Transverse colon (tissue), 4 donors: ENCODE data around the gene KCNAB3. TPM values are rescaled to one million over a fixed set of nuclear protein-coding genes. Genes with fewer than 3 reads are reported as not detected.
A peak's percentile ranks its signal among the peaks of the same experiment; 100 is the strongest.

Experiments used
- DNase-seq: peaks from one replicate; pipeline ENCODE4 v3.0.0-alpha.2; 2019
- H3K27ac ChIP-seq, 4 donors: fragments of 200-600 bp; sonication (generic); 2 replicates each; pipeline ENCODE4 v1.5.1; 2016 to 2018; ENCODE audit warnings: inconsistent platforms in 4 of 4
- H3K27me3 ChIP-seq: fragments of 200-600 bp; sonication (generic); 2 replicates; pipeline ENCODE4 v1.5.1; 2017; ENCODE audit warnings: inconsistent platforms
- H3K36me3 ChIP-seq, 4 donors: fragments of 200-600 bp; sonication (generic); 2 replicates each; pipeline ENCODE4 v1.5.1; 2017 to 2019; ENCODE audit warnings: inconsistent platforms in 4 of 4
- H3K4me1 ChIP-seq, 4 donors: fragments of 200-600 bp; sonication (generic); 2 replicates each; pipeline ENCODE4 v1.5.1; 2017 to 2020; ENCODE audit warnings: inconsistent platforms in 4 of 4
- H3K4me3 ChIP-seq, 4 donors: fragments of 200-600 bp; sonication (generic); 1 replicate in 1 of 4; 2 replicates in 3 of 4; pipeline versions ENCODE4 v1.5.1 to v1.6.1; 2017 to 2019; ENCODE audit warnings: inconsistent platforms in 4 of 4
- H3K9me3 ChIP-seq, 2 donors: fragments of 200-600 bp; sonication (generic); 2 replicates each; pipeline ENCODE4 v1.5.1; 2017 to 2019; ENCODE audit warnings: inconsistent platforms in 2 of 2
- EP300 ChIP-seq: sonication (generic); formaldehyde crosslinking; IDR thresholded peaks from one replicate; pipeline ENCODE4 v1.6.1; 2017; ENCODE audit warnings: antibody characterized with exemption, low read depth
- POLR2A ChIP-seq: fragments of 450-650 bp; IDR thresholded peaks from one replicate; pipeline ENCODE4 v1.6.1; 2016; ENCODE audit warnings: antibody characterized with exemption, mild to moderate bottlenecking, moderate library complexity
- POLR2AphosphoS5 ChIP-seq, 3 donors: sonication (generic); formaldehyde crosslinking; IDR thresholded peaks; one replicate each; pipeline ENCODE4 v1.6.1; 2016; ENCODE audit warnings: antibody characterized with exemption in 3 of 3
- WGBS, 2 donors: methylation state at CpG; one replicate each; pipeline ENCODE4 v1.1.5; 2018; ENCODE audit warnings: low coverage in 1 of 2; 5-methylcytosine and 5-hydroxymethylcytosine counted together
- in situ Hi-C, 4 donors: fragments of 200-750 bp; cut with MboI; loops; one replicate each; pipeline versions ENCODE4 v1.15.0 to v1.15.1; 2017; ENCODE audit warnings: low sequenced_read_pairs in 3 of 4, low pct_ligation_motif_present in 1 of 4, low pct_unique_long_range_greater_than_20kb in 1 of 4
- intact Hi-C: fragments of 100-400 bp; cut with DNase I; formaldehyde crosslinking; loops from one replicate; pipeline ENCODE4 v1.15.1; 2023; ENCODE audit warnings: low total_unique reads
- total RNA-seq, 4 donors: library from RNA; depleted of rRNA; stranded (reverse); fragments of >200 nt; gene quantifications; one replicate each; pipeline ENCODE4 v1.1.0, GENCODE V29; 2016
- TF ChIP-seq, protein P1 (sequence below), 5 experiments: fragments of 200-600 bp in 3 of 5; fragments of 450-650 bp in 2 of 5; sonication (generic) in 3 of 5; IDR thresholded peaks; 1 replicate in 2 of 5; 2 replicates in 3 of 5; pipeline ENCODE4 v1.5.1; 2016 to 2017; ENCODE audit warnings: antibody characterized with exemption in 5 of 5, inconsistent platforms in 3 of 5, mild to moderate bottlenecking in 2 of 5, moderate library complexity in 1 of 5

KCNAB3 gene
- total RNA-seq, 4 donors from 2014 or later: 0.40 to 1.6 (median 0.82) TPM; not detected in 1

DNA sequence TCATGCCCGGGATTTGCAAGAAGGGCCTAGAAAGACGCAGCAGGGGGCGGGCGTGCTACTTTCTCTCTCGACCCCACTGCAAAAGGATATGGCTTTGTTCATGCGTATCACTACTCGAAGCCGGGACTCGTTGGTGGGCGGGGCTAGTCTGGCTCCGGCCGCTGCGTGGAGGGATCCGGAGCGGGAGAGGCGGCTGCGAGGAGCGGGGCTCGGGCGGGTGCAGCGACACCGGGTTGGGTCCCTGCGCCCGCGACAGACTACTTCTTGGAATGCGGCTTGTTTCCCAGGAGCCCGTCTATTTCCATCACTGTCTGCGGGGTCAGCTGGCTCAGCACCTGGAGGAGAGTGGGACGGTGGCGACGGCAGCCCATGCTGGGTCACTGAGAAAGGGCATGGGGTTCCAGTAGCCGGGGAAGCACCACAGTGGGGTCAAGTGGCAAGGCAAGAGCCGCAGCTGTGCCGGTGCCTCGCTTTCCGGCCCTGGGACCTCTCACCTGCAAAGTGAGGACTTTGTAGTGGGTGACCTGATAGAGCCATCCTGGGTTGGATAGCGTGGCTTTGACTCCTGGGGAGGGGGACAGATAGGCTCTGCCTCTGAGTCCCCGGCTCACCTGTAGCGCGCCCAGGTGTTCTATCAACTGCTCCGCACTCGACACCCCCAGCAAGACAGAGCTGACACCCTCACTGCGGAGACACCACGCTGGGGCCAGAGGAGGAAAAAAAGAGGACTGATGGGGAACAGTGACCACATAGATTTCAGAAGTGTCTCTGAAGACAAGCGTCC is 6.6 kb downstream of the KCNAB3 start:
- H3K4me1 ChIP-seq: peaks cover 2 to 12% (median 8%) of the 10 kb centered on the region in 4 donors
- H3K4me3 ChIP-seq: peak overlapping the region in 3 of 4 donors; percentile 28 to 42 (median 37)

DNA sequence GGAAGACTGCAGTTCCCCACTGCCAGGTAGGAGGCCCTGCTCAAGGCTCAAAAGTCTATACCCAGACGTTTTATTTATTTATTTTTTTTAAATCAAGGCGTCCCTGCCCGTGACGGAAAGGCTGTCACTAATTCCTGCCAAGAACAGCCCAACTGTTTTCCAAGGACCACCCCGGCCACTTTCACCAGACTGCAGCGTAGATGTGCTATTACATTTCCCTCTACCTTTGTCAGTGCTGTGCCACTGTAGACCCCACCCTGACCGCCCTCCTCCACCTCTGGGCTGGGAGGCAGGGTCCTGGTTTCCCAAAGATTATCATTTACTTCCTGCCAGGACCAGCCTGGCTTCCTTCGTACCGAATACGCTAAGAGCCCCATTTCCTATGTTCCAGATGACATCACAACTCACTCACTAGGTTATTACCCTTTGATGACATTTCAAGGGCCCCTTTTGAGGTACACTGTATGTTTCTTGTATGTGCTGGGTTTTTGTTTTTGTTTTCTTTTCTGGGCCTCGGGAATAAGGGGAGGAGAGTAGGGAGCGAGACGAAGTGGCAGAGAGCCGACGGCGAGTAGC is 7.3 kb downstream of the KCNAB3 start:
- no peaks in the 10 kb centered on the region for H3K27me3 ChIP-seq
- DNase-seq: no peak
- H3K4me3 ChIP-seq: peak overlapping the region in 3 of 4 donors; percentile 28 to 42 (median 37)
- WGBS, 2 donors: 0 to 39% methylated on average over 3 to 16 of the region's 16 CpGs
- no peaks in the 10 kb centered on the region for H3K36me3 ChIP-seq
- in situ Hi-C loops (loop anchor here in 1 of 4 donors (10.0 kb wide), 1 partner anchor 62 kb away; no protein-coding TSS in a partner anchor), intact Hi-C loops (loop anchor here (10.0 kb wide), 1 partner anchor 58 kb away; no protein-coding TSS in a partner anchor)
- no peak for TF ChIP-seq POLR2A
- TF ChIP-seq EP300: no peak
- no peak for TF ChIP-seq POLR2AphosphoS5 (IDR thresholded peaks at IDR 0.05)
- TF ChIP-seq, protein P1, sequence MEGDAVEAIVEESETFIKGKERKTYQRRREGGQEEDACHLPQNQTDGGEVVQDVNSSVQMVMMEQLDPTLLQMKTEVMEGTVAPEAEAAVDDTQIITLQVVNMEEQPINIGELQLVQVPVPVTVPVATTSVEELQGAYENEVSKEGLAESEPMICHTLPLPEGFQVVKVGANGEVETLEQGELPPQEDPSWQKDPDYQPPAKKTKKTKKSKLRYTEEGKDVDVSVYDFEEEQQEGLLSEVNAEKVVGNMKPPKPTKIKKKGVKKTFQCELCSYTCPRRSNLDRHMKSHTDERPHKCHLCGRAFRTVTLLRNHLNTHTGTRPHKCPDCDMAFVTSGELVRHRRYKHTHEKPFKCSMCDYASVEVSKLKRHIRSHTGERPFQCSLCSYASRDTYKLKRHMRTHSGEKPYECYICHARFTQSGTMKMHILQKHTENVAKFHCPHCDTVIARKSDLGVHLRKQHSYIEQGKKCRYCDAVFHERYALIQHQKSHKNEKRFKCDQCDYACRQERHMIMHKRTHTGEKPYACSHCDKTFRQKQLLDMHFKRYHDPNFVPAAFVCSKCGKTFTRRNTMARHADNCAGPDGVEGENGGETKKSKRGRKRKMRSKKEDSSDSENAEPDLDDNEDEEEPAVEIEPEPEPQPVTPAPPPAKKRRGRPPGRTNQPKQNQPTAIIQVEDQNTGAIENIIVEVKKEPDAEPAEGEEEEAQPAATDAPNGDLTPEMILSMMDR (IDR thresholded peaks at IDR 0.05): peak in 1 of 5 experiments; percentile 16
- peak overlapping the region; percentile 53 to 75 (median 57) for H3K27ac ChIP-seq
- H3K4me1 ChIP-seq: peaks cover 2 to 12% (median 8%) of the 10 kb centered on the region in 4 donors
- no peaks in the 10 kb centered on the region for H3K9me3 ChIP-seq

More for the DNA sequence above, 6.6 kb downstream of the KCNAB3 start:
- TF ChIP-seq EP300: no peak
- TF ChIP-seq POLR2A: peak; percentile 71
- TF ChIP-seq, protein P1 (IDR thresholded peaks at IDR 0.05): no peak
- peak; percentile 63 to 76 (median 76) for TF ChIP-seq POLR2AphosphoS5 (IDR thresholded peaks at IDR 0.05)
- Histone ChIP-seq H3K9me3 (no peaks in the 10 kb centered on the region), H3K36me3 (no peaks in the 10 kb centered on the region), H3K27ac (peak overlapping the region; percentile 53 to 75 (median 57)), H3K27me3 (no peaks in the 10 kb centered on the region)
- DNase-seq: peak; percentile 88
- in situ Hi-C loops (loop anchor here in 1 of 4 donors (10.0 kb wide), 1 partner anchor 62 kb away; no protein-coding TSS in a partner anchor), intact Hi-C loops (loop anchor here (10.0 kb wide), 1 partner anchor 58 kb away; no protein-coding TSS in a partner anchor)
- WGBS, 2 donors: 20% methylated on average over 44 of the region's 45 CpGs; no CpG with 5 or more reads in 1 of the 2 donors

DNA sequence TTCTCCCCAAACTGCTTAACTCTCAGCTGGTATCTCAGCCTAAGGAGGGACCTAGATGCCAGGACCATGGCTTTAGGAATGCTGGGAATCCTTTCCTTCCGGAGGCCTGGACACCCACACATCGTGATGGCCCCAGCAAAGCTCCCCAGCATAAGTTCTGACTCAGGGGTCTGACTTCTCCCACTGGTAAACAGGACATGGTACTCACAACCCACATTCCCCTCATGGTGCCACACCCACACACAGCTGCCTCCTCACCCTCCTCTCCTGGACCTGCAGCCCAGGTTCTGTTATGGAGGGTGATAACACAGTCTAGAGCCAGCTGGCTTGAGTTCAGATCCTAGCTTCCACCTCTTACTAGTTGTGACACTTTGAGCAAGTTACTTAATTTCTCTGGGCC is 12.8 kb downstream of the KCNAB3 start:
- peak overlapping the region; percentile 86 to 97 (median 92) for H3K27ac ChIP-seq
- no peaks in the 10 kb centered on the region for H3K9me3 ChIP-seq
- in situ Hi-C loops (no loop called here), intact Hi-C loops (no loop called here)
- TF ChIP-seq EP300: no peak
- no peak for TF ChIP-seq POLR2AphosphoS5 (IDR thresholded peaks at IDR 0.05)
- TF ChIP-seq, protein P1 (IDR thresholded peaks at IDR 0.05): no peak
- no peak for TF ChIP-seq POLR2A
- H3K36me3 ChIP-seq: no peaks in the 10 kb centered on the region
- no peaks in the 10 kb centered on the region for H3K27me3 ChIP-seq
- no peak for DNase-seq
- 90 to 94% methylated on average over 2 of the region's 2 CpGs for WGBS, 2 donors
- peaks cover 6 to 27% (median 20%) of the 10 kb centered on the region in 4 donors for H3K4me1 ChIP-seq
- peak overlapping the region in 1 of 4 donors; percentile 51 for H3K4me3 ChIP-seq

DNA sequence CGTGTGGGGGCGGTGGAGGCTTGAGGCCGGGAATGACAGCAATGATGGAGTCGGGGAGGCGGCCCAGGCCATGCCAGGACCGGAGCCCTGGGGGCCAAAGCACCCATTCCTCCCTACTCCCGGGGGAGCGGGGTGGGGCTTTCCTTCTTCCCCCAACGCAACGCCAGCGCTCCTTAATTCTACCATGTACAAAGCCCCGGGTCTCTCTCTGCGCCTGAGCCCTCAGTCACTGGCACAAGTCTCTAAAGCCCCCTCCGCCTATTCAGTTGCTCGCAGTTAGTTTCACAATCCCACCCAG is 13.3 kb downstream of the KCNAB3 start:
- no peaks in the 10 kb centered on the region for H3K36me3 ChIP-seq
- 50% methylated on average over 14 of the region's 15 CpGs; no CpG with 5 or more reads in 1 of the 2 donors for WGBS, 2 donors
- no peaks in the 10 kb centered on the region for H3K9me3 ChIP-seq
- peak overlapping the region; percentile 86 to 97 (median 92) for H3K27ac ChIP-seq
- H3K4me3 ChIP-seq: peak overlapping the region; percentile 35 to 61 (median 48)
- intact Hi-C loops: no loop called here
- in situ Hi-C loops: no loop called here
- TF ChIP-seq EP300 (no peak), POLR2AphosphoS5 (IDR thresholded peaks at IDR 0.05) (no peak), POLR2A (no peak)
- TF ChIP-seq, protein P1 (IDR thresholded peaks at IDR 0.05): no peak
- DNase-seq: no peak
- peaks cover 6 to 27% (median 20%) of the 10 kb centered on the region in 4 donors for H3K4me1 ChIP-seq
- H3K27me3 ChIP-seq: no peaks in the 10 kb centered on the region
